GM12874 (cell line): ENCODE measurements around the gene ZNF678.

Experiments
- CTCF ChIP-seq: IDR thresholded peaks from 2 replicates; pipeline ENCODE4 v1.5.1; 2011; ENCODE audit warnings: low read depth, mild to moderate bottlenecking, control low read depth, low read length, moderate library complexity; ENCODE audit not compliant: insufficient read depth

ZNF678 gene

DNA sequence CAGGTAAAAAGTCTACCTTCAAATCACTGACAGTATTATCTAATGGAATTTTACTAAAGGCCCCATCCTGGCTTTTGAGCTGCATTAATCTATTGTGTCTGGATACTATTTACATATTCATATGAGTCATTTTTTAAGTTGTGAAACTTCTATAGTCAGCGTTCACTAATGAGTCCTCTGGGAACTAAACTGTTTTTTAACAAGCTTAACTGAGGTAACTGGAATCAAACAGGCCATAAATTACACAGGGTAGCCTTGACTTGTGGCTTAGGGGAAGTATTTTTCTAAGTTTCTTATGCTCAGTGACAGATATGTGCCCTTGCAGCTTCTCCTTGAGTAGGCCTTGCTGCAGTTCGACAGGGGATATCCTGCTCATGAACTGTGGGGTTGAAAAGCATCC is 102.9 kb downstream of the ZNF678 start:
- no peak for TF ChIP-seq CTCF

GRCh38 chr1:227673441-227673840 is 110.1 kb downstream of the ZNF678 start:
- TF ChIP-seq CTCF, result no peak

DNA sequence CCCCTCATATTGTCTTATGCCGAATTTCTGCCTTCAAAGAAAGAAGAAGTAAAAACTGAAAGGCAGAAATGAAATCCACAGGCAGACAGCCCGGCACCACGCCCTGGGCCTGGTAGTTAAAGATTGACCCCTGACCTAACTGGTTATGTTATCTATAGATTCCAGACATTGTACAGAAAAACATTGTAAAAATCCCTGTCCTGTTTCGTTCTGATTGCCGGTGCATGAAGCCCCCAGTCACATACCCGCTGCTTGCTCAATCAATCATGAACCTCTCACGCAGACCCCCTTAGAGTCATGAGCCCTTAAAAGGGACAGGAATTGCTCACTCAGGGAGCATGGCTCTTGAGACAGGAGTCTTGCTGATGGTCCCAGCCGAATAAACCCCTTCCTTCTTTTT is 122.5 kb downstream of the ZNF678 start:
- TF ChIP-seq CTCF, result no peak

DNA sequence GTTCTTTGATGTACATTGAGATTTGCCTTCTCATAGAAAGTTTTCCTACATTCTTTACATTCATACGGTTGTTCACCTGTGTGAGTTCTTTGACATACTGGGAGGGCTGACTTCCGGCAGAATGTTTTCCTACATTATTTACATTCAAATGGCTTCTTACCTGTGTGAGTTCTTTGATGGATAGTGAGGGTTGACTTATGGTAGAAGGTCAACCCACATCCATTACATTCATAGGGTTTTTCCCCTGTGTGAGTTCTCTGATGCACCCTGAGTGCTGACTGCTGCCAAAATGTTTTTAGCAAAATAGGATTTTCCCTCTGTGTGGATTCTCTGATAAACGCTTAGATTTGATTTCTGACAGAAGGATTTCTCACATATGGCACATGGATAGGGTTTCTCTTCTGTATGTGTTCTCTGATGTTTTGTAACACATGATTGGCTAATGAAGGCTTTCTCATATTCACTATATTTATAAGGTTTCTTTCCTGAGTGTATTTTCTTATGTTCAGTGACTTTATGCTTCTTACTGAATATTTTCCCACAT is 134.0 kb downstream of the ZNF678 start:
- no peak for TF ChIP-seq CTCF

GRCh38 chr1:227707846-227708245 is 144.5 kb downstream of the ZNF678 start:
- no peak for TF ChIP-seq CTCF

DNA sequence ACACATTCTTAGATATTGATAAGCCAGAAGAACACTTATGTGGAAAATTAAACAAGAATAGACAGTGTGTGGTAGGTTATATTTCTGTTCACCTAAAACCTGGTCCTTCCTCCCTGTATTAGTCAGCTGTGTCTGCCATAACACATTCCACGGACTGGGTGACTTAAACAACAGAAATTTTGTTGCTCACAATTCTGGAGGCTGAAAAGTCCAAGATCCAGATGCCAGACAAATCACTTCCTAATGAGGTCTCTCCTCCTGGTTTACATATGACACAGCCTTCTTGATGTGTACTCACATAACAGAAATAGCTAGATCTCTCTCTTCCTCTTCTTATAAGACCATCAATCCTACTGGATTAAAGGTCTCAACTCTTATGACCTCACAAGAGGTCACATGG is 146.1 kb downstream of the ZNF678 start:
- TF ChIP-seq CTCF, result no peak

DNA sequence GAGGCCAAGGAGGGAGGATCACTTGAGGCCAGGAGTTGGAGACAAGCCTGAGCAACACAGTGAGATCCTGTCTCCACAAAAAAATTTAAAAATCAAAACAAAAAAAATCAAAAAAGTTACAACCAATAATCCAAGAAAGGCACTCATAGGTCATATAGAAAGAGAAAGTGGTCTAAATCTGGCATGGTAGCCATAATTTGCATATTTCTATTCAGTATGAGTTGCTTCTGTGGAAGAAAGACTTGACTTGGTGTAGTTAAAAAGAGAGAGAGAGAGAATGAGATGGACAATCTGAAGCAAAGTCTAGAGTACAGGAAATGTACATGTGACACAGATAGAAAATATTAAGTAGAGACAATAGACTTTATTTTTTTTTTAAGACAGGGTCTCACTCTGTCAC is 149.3 kb downstream of the ZNF678 start:
- no peak for TF ChIP-seq CTCF
